Activated naive CD8-positive, alpha-beta T cell treated with anti-CD3 and anti-CD28 coated beads, Interleukin-2, amount 50 U/mL, for 24 hours (primary cell): ENCODE results near the gene TOB1.

Experiments used
- ATAC-seq: fragments of 150-1000 bp; cut with Tn5 transposase; one replicate; pipeline ENCODE4 v1.10.0; 2021
- DNase-seq: peaks from one replicate; pipeline ENCODE4 v3.0.0; 2021
- H3K27ac Mint-ChIP-seq: one replicate; pipeline ENCODE4 v1.8.0; 2021; ENCODE audit warnings: mild to moderate bottlenecking, mixed read lengths
- H3K27me3 Mint-ChIP-seq: one replicate; pipeline ENCODE4 v1.8.0; 2021; ENCODE audit warnings: mixed read lengths
- H3K36me3 Mint-ChIP-seq: one replicate; pipeline ENCODE4 v1.8.0; 2021; ENCODE audit warnings: low read depth, mixed read lengths
- H3K4me1 Mint-ChIP-seq: one replicate; pipeline ENCODE4 v1.8.0; 2021; ENCODE audit warnings: mixed read lengths
- H3K4me3 Mint-ChIP-seq: one replicate; pipeline ENCODE4 v1.8.0; 2021; ENCODE audit warnings: mild to moderate bottlenecking, moderate library complexity, mixed read lengths
- H3K9me3 Mint-ChIP-seq: one replicate; pipeline ENCODE4 v1.8.0; 2021; ENCODE audit warnings: mixed read lengths

TOB1 gene

DNA sequence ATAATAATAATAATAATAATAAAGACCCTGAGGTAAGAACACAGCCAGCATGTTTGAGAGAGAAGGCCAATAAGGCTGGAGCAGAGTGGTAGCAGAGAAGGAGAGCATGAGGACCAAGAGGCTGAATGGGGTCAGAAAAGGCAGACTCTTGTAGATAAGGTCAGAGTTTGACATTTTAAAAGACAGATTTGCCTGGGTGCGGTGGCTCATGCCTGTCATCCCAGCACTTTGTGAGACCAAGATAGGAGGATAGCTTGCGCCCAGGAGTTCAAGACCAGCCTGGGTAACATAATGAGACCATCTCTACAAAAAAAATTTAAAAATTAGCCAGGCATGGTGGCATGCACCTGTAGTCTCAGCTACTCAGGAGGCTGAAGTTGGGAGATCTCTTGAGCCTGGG is 41.7 kb downstream of the TOB1 start:
- H3K27me3 Mint-ChIP-seq, result peaks cover 5% of the 10 kb centered on the region

DNA sequence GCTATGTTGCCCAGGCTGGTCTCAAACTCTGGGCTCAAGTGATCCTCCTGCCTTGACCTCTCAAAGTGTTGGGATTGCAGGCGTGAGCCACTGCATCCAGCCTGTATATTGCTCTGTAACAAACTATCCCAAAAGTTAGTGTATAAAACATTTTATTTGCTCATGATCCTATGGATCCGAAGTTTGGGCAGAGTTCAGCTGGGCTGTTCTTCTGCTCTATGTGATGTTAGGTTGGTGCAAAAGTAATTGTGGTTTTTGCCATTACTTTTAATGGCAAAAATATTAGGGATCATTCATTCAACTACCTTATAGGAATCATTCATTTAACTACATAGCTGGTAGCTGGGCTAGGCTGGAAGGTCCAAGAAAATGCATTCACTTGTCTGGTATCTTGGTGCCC is 43.6 kb downstream of the TOB1 start:
- Mint-ChIP-seq H3K9me3 (no peaks in the 10 kb centered on the region), H3K27me3 (peaks cover 8% of the 10 kb centered on the region), H3K27ac (no peak overlapping the region), H3K4me3 (no peak overlapping the region), H3K36me3 (no peaks in the 10 kb centered on the region), H3K4me1 (peaks cover 6% of the 10 kb centered on the region)
- DNase-seq, result no peak
- no peak for ATAC-seq

More for the DNA sequence above, 41.7 kb downstream of the TOB1 start:
- no peak for DNase-seq
- ATAC-seq, result no peak
- Mint-ChIP-seq H3K36me3 (no peaks in the 10 kb centered on the region), H3K27ac (no peak overlapping the region), H3K9me3 (no peaks in the 10 kb centered on the region), H3K4me3 (no peak overlapping the region), H3K4me1 (no peaks in the 10 kb centered on the region)

GRCh38 chr17:50820651-50821050 is 45.5 kb downstream of the TOB1 start:
- H3K4me3 Mint-ChIP-seq, result no peak overlapping the region
- no peak for ATAC-seq
- H3K36me3 Mint-ChIP-seq, result no peaks in the 10 kb centered on the region
- no peak overlapping the region for H3K27ac Mint-ChIP-seq
- peaks cover 15% of the 10 kb centered on the region for H3K27me3 Mint-ChIP-seq
- H3K4me1 Mint-ChIP-seq, result peaks cover 6% of the 10 kb centered on the region
- no peak for DNase-seq
- no peaks in the 10 kb centered on the region for H3K9me3 Mint-ChIP-seq

DNA sequence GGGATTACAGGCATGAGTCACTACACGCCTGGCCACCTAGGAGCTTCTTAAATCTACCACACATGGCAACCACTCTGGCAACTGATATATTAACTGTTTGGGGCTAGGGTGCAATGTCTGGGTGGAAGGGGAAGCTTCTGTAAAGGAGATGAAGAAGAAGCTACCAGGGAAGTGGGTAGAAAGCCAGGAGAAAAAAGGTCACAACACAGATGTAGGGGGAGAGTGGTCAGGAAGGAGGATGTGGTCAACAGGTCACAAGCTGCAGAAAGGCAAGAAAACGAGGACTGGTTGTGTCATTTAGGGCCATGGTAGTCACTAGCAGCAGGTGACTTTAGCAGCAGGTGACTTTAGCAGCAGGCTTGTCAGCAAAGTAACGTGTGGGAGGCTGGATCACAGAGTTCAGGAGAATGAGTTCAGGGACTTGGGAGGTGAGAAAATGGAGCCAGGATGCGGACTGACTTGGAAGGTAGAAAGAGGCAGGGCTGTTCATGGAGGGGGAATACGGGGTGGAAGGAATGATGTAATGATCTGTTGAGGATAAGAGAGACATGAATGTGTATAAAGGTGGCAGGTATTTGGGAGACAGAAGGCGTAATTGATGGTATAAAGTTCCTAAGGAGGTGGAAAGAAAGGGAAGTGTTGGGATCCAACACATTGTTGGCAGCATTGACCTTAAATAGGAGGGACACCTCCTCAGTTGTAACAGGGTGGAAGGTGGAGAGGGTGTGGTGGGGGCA is 47.1 kb downstream of the TOB1 start:
- DNase-seq, result no peak
- Mint-ChIP-seq H3K9me3 (no peaks in the 10 kb centered on the region), H3K4me1 (peaks cover 6% of the 10 kb centered on the region), H3K36me3 (no peaks in the 10 kb centered on the region), H3K4me3 (no peak overlapping the region), H3K27ac (no peak overlapping the region), H3K27me3 (peaks cover 15% of the 10 kb centered on the region)
- ATAC-seq, result no peak

- DNase-seq, result no peak
- Mint-ChIP-seq H3K4me3 (no peak overlapping the region), H3K36me3 (no peaks in the 10 kb centered on the region), H3K9me3 (no peaks in the 10 kb centered on the region), H3K4me1 (peaks cover 6% of the 10 kb centered on the region), H3K27ac (no peak overlapping the region), H3K27me3 (peaks cover 15% of the 10 kb centered on the region)
- ATAC-seq, result no peak
Measured at GRCh38 chr17:50818261-50818660, 47.9 kb downstream of the TOB1 start.

DNA sequence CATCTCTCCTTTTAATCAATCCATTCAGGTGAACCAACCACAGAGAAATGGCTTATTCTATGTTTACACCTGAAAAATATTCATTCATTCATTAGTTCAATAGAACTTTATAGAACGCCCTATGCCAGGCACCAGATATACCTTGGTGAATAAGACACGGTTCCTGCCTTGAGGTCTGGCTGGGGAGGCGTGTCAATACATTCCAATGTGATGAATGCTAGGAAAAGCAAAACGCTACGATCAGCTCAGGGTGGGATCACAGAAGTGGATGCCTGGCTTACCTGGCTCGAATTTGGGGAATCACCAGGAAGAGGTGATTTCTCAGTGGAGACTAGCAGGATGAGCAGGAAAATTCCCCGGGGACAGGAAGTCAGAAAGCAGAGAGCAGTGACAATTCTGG is 48.3 kb downstream of the TOB1 start:
- ATAC-seq, result no peak

GRCh38 chr17:50816771-50817751 is 49.1 kb downstream of the TOB1 start:
- H3K4me3 Mint-ChIP-seq, result no peak overlapping the region
- peak; percentile 45 for ATAC-seq
- peaks cover 6% of the 10 kb centered on the region for H3K4me1 Mint-ChIP-seq
- no peaks in the 10 kb centered on the region for H3K9me3 Mint-ChIP-seq
- no peaks in the 10 kb centered on the region for H3K36me3 Mint-ChIP-seq
- DNase-seq, result peak; percentile 69
- peaks cover 15% of the 10 kb centered on the region for H3K27me3 Mint-ChIP-seq
- no peak overlapping the region for H3K27ac Mint-ChIP-seq

More for the DNA sequence above, 48.3 kb downstream of the TOB1 start:
- Mint-ChIP-seq H3K27ac (no peak overlapping the region), H3K4me1 (peaks cover 6% of the 10 kb centered on the region), H3K27me3 (peaks cover 15% of the 10 kb centered on the region), H3K9me3 (no peaks in the 10 kb centered on the region), H3K36me3 (no peaks in the 10 kb centered on the region), H3K4me3 (no peak overlapping the region)
- DNase-seq, result no peak

DNA sequence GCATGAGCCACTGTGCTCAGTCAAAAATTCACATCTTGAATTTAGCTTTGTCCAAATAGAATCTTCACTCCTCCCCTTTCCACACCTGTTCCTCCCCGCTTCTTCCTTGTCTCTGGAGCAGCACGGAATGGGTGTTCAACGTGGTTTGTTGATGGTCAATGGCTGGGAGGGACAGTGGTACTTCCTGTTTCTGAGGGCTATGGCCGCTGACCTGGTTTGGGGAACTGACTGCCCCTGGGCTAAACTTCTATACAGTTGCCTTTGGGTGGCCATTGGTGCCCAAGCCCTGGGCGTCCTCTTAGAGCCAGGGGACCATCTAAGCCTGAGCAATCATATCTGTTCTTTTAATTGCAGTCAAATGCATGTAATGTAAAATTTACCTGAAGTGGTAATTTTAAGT is 49.9 kb downstream of the TOB1 start:
- DNase-seq, result no peak
- Mint-ChIP-seq H3K27me3 (peaks cover 15% of the 10 kb centered on the region), H3K9me3 (no peaks in the 10 kb centered on the region), H3K4me1 (peaks cover 6% of the 10 kb centered on the region), H3K36me3 (no peaks in the 10 kb centered on the region), H3K27ac (no peak overlapping the region), H3K4me3 (no peak overlapping the region)
- ATAC-seq, result no peak

GRCh38 chr17:50815400-50815799 is 50.8 kb downstream of the TOB1 start:
- Mint-ChIP-seq H3K4me1 (peaks cover 6% of the 10 kb centered on the region), H3K36me3 (no peaks in the 10 kb centered on the region), H3K9me3 (no peaks in the 10 kb centered on the region), H3K4me3 (no peak overlapping the region), H3K27ac (no peak overlapping the region), H3K27me3 (peaks cover 15% of the 10 kb centered on the region)
- ATAC-seq, result no peak
- DNase-seq, result no peak

DNA sequence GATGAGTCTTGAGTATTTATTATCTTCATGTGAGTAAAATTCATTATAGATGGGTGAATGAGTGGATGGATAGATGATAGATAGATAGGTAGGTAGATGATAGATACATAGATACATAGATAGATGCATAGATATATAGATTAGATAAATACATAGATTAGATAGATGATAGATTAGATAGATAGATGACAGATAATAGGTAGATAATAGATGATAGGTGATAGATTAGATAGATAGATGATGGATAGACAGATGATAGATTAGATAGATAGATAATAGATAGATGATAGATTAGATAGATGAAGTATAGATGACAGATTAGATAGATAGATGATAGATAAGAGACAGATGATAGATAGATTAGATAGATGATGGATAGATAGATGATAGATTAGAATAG is 52.6 kb downstream of the TOB1 start:
- no peak overlapping the region for H3K27ac Mint-ChIP-seq
- H3K36me3 Mint-ChIP-seq, result no peaks in the 10 kb centered on the region
- no peak overlapping the region for H3K4me3 Mint-ChIP-seq
- no peaks in the 10 kb centered on the region for H3K9me3 Mint-ChIP-seq
- DNase-seq, result no peak
- H3K4me1 Mint-ChIP-seq, result no peaks in the 10 kb centered on the region
- ATAC-seq, result no peak
- peaks cover 11% of the 10 kb centered on the region for H3K27me3 Mint-ChIP-seq
